ENCODE measurements around the gene LANCL2. TPM values are rescaled to one million over a fixed set of nuclear protein-coding genes. Genes with fewer than 3 reads are reported as not detected.
"Not testable (repeated sequence)": the region's sequence is repeated elsewhere in the genome, so short reads cannot be mapped to it uniquely, and the experiment has no call there.

The LANCL2 gene
- total RNA-seq, 1 donor from 2014 or later = 14.0 TPM

DNA sequence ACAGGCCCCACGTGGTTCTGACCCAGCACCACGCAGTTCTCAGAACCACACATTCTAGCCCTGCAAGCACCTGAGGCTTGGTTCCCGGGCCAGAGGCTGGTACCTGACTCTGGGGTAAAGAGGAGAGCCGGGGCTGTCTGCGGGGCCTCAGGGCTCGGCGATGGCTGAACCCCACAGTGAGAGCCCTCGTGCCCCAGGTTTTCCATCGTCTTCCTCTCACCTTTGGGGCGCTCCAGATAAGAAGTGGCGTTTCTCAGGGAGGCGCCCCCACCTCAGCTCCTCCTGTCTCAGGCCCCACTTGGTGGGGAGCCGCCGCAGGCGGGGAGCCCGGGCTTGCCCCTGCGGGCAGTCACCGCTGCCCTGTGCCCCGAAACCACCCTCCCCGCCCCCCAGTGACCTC lies 2.2 kb upstream of the LANCL2 start:
- no peak for DNase-seq

DNA sequence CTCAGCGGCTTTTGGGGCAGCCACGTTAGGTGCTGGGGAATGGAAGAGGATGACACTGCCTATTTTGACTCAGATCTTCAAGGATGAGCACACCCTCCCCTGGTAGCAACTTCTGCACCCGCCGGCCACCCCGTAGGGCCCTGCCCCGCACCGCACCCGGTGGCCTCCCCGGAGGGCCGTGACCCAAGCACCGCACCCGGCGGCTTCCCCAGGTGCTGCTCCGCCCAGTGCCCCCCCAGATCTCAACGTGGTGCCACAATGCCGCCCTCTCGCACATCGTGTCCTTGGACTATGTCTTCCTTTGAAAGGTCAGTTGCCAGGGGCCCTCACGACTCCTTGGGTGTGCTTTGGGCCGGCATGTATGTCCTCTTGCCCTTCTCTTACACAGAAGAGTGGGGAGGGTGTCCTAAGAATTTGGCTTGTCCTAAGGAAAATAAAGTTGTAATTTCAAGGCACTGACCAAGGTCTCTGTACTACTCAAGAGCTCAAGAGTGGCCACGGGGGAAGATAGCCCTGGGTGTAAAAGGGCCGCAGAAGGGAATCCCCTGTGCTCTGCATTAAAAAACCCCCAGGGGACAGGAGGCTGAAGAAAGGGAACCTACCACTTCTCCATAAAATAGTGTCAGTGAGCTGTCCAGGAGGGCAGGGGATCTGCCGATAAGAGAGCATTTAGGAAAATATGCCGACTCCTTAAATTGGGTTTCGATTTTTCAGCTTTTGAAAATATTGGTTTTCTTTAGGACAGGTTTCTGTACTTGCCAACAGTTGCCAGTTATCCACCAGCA lies 1.6 kb upstream of the LANCL2 start:
- DNase-seq = no peak

DNA sequence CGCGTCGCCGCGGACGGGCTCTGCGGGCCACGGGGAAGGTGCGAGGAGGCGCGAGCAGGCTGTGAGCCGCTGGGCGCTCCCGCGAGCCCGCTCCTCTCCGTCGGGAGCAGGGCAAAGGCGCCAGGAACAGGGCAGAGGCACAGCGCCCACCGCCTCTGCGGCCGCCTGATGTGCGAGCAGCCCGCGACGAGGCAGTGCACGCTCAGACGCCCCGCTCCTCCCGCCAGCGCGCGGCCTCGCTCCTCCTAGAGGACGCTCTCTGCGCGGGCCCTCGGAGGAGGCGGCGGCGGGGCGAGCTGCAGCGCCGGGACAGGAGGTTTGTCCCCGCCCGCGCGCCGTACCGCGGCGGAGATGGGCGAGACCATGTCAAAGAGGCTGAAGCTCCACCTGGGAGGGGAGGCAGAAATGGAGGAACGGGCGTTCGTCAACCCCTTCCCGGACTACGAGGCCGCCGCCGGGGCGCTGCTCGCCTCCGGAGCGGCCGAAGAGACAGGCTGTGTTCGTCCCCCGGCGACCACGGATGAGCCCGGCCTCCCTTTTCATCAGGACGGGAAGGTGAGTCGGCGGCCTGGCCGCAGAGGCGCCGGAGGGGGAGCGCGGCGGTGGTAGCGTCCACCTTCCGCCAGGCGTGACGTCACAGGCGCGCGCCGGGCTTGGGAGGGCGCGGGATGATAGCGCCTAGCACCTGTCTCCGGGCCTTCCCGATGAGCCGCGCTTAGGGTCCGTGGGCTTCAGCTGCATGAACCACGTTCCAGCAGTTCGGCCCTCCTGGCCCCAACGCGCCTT lies 731 bp downstream of the LANCL2 start:
- peak; percentile 98 for DNase-seq

DNA sequence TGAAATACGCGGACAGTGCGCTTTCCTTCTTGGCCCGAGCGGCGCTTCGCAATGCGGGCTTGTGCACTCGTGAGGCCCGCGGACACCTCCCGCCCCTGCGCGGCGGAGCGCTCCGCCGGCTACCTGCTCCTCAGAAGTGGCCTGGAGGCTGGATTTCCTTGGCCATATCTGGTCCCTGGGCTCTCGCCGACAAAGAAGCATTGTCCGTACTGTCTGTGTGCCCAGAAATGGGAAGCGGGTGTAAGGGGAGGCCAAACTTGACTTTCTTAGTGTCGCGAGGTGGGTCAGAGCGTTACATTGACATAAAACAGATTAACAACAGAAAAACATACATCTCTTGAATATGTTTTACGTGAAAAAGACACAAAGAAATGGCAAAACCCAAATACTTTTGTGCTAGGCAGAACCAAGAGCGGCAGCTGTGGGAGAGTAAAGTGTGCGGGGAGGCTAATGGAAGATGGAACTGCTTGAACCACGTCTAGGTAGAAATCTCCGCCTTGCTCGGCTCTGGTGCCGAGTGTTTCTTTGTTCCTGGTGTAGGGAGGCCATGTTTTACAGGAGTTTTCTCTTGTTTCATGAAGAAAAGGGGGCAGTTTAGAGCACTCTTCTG lies 1.4 kb downstream of the LANCL2 start:
- peak; percentile 51 for DNase-seq

DNA sequence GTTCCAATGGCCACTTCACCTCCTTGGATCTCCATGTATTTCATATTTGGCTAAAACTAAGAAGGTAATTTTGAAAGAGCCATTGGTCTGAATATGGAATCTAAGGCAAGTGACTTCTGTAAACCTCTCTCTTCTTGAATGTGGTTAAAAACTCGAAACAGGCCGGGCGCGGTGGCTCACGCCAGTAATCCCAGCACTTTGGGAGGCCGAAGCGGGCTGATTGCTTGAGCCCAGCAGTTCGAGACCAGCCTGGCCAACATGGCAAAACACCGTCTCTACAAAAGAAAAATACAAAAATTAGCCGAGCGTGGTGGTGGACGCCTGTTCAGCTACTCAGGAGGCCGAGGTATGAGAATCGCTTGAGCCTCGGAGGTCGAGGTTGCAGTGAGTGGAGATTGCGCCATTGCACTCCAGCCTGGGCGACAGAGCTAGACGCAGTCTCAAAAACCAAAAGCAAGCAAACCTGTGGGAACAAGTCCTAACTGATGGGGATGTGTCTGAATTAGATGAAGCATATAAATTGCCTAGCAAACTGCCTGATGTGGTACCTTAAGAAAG lies 2.2 kb downstream of the LANCL2 start:
- DNase-seq = no peak

DNA sequence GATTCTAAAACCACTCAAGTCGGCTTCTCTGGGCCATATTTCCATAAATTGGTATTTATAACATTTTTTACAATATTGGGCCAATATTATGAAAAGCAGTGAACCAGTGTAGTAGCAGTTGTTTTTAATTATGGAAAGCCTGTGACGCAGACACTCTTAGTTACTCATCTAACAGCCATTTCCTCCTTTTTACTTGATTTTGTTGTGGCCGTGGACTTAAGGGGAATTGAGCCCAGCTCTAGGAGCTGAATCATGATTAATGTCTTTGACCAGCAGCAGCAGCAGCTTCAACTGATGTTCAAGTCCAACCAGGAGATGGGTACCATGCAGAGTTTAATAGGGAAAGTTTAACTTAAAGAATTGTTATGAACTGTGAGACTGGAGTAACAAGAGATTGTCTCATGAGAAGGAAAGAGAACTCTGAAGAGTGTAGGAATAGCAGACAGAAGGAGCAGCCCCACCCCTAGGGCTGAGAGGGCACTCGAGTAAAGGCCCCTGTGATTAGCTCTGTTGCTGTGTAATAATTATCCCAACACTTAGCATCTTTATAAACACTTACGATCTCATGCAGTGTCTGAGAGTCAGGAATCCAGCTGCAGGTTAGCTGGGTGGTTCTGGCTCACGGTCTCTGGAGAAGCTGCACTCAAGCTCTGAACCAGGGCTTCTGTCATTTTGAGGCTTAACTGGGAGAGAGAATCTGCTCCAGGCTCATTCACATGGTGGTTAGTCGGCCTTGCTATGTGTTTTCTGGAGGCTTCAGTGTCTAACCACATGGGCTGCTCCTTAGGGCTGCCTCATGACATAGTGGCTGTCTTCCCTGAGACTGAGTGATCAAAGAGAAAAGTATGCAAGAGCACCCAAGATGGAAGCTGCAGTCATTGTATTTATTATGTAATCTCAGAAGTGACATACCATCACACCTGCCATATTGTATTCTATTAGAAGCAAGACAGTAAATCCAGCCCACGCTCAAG lies 4.6 kb downstream of the LANCL2 start:
- peak; percentile 92 for DNase-seq

DNA sequence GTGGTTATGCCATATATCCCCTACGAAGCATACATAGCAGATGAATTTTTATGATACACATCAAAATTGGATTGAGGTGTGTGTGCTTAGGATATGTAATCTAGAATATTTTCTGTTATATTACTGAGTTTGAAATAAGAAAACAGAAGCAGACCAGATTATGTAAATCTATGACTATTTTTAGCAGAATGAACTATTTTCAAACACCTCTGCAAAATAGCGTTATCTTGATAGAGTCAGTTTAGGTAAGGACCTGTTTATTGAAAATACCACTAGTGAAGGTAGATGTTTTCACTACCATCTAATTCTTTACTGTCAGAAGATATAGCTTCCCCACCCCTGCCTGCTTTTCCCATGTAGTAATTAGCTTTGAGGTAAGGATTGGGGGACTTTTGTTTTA lies 9.1 kb downstream of the LANCL2 start:
- DNase-seq = no peak

DNA sequence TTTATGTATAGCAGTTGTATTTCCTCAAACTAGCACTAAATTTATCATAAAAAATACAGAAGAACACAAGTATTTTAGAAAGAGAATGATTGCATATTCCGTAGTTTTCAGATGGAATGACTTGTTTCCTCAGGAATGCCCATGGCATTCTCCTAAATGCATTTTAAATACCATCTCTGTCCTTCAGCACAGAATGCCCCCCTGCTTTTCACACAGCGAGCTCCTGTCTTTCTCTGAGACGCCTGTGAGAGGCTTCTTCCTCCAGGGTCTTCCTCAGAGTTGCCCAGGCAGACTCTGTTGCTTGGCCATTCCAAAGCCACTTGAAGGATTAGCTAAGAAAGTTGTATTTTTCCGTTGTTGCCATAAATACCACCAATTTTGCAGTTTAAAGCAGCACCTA lies 10.1 kb downstream of the LANCL2 start:
- no peak for DNase-seq

DNA sequence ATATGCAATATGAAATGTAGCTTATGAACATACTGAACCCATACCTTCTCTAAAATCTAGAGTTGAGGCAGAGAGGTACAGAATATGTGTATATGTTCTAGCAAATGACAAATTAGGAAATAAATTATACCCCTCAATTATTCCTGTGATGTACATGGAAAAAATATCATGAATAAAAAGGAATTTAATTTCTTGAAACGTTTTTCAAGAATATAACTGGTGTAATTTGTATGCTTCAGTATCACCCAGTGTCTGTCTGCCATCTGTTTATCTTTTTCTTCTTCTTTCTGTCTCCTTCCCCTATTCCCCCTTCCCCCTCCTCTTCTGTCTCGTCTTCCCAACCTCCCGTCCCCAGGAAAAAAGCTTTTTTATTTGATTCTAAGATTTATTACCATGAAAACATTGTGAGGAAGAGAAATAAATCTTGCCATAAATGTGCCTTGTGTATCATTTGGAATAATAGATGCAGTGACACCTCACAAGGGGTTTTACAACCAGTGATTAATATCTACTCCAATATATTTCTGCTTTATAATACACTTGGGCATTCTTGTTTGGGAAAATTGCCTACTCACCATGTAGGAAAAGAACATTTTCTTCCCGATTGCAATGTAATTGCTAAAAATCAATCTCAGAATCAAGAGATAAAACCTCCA lies 12.2 kb downstream of the LANCL2 start:
- DNase-seq = no peak

DNA sequence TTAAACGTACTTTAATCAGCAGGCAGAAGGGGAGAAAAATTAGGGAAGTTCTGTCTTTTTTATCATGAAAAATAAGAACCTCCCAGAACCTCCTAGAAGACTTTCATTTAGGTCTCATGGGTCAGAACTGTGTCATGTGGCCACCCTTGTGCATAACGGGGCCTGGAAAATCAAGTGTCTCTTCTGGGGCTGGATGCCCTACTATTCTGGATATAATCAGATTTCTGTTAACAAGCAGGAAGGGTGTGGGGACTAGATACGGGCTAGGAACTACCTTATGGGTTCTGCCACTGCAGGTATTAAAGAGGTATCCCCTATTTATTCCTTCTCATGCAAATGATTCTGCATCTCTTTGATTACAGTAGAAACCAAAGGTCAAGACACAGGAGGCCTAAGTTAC lies 14.1 kb downstream of the LANCL2 start:
- DNase-seq = no peak

DNA sequence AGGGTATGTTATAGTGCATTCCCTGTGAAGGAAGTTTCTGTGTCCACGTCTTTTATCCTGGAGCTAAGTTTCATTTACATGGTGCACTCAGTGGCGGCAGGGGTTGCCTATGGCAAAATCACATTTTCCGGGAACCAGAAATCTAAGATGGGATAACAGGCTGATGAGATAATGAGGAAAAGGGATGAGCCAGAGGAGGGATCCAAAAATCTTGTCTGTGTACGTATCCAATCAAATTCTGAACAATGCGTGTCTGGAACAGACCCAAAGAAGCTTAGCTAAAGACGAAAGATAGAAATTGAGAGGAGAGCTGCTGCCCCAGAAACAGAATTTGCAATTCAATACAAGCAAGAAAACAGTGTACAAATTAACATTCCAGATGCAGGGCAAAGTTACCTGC lies 16.1 kb downstream of the LANCL2 start:
- no peak for DNase-seq

DNA sequence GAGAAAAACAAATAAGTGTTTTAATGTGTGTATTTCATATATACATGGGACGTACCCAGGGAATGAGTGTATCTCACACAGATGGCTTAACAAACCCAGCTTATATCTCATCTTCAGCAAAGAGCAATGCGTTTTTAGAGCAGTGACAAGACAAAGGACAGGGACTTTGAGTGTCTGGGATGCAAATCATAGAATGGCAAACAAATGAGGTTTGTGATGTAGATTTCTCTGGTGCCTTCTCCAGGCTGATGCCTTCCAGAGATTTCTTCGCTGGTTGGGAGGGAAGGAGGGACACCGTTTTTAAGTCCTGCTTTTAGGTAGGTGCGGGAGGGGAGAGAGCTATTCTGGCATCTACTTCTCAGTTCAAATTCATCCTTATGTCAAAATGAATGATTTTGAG lies 16.6 kb downstream of the LANCL2 start:
- DNase-seq = no peak

DNA sequence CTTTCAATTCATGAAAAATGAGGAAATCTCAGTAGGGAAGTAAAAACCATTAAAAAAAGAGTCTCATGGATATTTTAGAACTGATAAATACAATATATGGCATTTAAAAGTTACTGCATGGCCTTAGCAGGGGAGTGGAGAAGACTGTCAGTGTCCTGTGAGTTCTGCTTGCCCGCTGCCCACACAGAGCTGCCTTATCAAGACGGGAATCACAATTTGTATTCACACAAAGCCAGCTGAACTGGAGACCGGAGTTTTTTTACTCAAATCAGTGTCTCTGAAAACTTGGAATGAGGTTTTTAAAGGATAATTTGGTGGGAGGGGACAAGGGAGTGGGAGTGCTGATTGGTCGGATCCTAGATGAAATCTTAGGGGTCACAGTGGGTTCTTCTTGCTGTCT lies 17.1 kb downstream of the LANCL2 start:
- DNase-seq = no peak

DNA sequence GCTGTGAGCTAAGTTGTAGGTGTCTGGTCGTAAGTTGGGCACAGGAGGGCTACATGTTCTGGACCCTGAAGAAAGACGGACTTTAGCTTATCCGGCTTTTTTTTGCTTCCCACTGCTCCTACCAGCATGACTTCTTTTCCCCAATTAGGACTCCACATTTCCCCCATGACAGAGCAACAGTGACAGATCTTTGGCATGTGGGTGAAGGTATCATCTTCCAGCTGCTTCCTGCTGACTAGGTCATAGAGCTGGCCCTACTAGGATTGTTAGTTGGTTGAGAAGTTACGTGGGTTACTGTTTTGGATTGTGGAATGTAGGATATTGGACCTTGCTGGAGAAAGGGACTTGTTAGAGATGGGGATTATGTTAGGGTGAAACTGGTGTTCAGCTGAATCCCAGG lies 21.4 kb downstream of the LANCL2 start:
- no peak for DNase-seq

DNA sequence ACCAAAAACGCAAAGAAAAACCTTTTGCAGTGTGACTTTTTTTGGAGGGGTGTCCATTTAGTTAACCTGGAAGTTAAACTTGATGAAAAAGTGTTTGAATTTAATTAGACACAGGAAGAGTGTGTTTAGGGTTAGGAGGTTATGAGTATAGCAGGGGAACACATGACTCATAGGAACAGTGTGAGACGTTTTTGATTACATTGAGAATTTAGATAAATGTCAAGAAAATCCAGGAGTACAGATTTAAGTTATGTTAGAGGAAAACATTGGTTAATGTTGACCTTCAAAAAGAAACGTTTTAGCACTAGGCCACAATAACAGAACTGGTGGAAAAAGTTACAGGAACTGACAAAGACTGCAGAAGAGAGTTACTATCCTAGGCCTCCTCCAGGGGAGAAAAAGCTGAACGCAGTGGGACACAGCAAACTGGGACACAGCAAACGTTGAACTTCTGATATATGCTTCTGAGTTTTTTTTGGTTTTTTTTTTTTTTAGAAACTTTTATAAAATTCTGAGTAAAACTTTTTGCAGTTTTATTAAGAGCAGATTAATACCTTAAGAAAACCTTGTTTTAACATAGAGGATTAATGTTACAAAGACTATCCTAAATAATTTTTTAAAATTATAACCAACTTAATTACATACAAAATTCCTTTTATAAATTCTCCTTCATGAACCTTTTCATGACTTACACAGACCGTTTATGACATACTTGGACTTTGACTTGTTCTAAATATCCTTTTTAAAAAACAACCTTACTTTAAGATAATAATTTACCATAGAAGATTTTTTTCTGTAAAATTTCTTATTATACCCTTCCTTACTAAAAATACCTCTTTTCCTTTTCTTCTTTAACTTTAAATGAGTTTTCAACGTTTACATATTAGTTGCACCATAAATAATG lies 22.2 kb downstream of the LANCL2 start:
- peak; percentile 29 for DNase-seq

DNA sequence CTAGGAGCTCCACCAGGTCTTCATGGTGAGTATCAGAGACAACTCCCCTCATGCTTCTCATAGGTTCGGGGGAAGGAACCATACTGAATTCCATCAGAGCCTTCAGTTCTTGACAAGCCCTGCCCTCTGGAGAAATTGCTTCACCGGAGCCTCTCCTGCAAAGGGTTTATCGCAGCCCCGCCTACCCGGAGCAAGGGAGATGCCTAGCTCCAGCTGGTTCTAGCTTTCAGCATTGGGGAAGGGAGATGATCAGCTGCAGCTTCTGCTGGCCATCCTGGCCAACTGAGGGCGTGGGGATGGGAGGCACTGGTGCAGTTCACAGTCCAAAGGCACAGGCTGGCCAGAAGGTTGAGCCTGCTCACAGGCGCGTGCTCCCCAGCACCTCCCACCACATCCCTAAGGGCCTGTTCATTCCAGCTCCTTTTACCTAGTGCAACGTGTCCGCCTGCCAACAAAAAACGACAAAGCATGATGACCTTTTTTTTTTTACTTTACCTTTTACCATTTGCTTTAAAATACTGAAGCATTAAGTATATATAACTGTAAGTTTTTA lies 31.2 kb downstream of the LANCL2 start:
- DNase-seq = no peak

DNA sequence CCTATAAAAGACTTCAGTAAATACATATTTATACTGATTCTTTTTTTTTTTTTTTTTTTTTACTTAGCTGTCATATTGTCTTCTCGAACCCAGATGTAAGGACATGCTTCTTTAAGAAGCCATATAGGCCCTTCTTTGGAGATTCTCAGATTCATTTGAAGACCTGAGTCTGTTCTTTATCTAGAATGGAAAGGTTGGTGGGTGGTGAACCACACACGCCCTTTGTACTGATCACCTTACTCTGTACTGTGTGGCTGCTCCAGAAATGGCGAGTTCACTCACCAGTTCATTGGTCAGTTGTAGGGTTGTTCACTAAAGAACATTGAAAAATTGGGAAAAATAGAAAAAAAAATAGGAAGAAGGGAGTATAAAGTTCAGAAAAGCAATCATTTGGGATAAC lies 32.5 kb downstream of the LANCL2 start:
- DNase-seq = no peak

DNA sequence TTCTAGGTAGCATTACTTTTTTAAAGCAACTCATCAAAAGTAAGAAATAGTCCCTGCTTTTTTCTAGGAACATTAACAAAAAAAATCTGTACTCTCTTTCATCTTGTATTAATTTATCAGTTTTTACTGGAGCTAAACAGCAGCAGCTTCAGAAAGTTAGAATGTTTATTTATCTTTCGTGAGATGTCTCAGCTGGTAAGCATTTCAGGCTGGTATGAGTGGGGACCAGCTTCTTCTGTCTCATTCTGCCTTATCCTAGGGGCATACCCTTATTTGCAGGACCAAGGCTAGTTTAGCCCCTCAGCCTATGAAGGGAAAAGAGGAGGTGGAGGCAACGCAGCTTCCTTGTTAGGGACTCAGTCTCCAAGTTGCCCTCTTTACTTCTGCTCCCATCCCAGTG lies 35.1 kb downstream of the LANCL2 start:
- no peak for DNase-seq

DNA sequence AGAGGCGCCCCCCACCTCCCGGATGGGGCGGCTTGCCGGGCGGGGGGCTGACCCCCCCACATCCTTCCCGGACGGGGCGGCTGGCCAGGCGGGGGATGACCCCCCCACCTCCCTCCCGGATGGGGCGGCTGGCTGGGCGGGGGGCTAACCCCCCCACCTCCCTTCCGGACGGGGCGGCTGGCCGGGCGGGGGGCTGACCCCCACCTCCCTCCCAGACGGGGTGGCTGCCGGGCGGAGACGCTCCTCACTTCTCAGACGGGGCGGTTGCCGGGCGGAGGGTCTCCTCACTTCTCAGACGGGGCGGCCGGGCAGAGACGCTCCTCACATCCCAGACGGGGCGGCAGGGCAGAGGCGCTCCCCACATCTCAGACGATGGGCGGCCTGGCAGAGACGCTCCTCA lies 37.4 kb downstream of the LANCL2 start:
- DNase-seq = not testable (repeated sequence)

DNA sequence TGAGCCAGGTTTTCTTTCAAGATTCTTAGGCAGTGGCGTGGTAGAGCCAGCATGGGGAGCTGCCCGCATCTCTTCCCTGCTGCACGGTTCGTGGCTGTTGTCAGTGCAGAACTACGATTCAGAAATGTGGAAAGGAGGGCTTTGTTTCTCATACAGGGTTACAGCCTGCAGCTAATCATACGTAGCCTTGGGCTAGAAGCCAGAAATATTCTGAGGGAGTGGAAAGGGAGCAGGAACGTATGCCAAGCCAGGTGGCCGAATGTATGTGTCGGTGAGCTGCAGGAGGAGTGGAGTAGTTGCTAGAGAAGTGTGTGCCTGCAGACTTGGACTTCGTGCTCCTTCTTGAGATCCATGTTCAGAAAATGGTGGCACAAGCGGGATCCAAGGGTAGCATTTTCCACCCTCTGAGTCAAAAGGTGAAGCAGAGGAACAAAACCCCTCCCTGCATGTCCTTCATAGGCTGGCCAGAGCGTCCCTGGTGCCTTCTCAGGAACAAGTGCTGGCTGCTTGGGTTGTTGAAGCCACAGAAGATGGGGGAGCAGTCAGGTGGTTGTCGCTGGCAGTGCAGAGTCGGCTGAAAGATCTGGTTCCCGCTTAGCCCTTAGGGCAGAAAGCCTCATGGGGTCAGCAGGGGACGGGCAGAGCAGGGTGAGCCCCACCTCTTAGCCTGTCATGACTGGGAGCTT lies 40.9 kb downstream of the LANCL2 start:
- DNase-seq = no peak
